ENCODE results near the gene CENPN. TPM values are rescaled to one million over a fixed set of nuclear protein-coding genes. Genes with fewer than 3 reads are reported as not detected.

The CENPN gene
- total and polyA plus RNA-seq, 2 of the 8 experiments (the other 6 are each of a cell fraction or from before 2014, with no cell fraction given): 32.8 to 67.0 TPM

DNA sequence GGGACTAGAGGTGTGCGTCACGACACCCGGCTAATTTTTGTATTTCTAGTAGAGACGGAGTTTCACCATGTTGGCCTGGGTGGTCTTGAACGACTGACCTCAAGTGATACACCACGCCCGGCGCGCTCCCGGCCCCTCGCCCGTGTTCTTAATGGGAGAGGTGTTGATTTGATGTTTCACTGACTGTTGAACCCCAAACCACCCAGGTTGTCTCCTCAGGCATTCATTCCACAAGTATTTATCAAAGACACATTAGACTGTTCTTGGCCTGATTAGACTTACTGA is 1.4 kb downstream of the CENPN start:
- Histone ChIP-seq H4K91ac (replicated peaks; ENCODE audit: insufficient read length, low read length) (no peak overlapping the region), H3K27me3 (replicated peaks in 1 of 4; ENCODE audit: control insufficient read depth in 3 of 4, extremely low read depth in 1 of 4, insufficient read depth in 3 of 4, low read length in 3 of 4) (no peaks in the 10 kb centered on the region), H2BK12ac (ENCODE audit: low read depth, low read length) (no peak overlapping the region; the same call in 1 of the 2 replicates), H3K4me2 (ENCODE audit: insufficient read depth in 1 of 2, low read depth in 2 of 2, low read length in 2 of 2) (peak overlapping the region; percentile 61 to 93), H3K36me3 (ENCODE audit: control insufficient read depth in 2 of 4, insufficient read depth in 4 of 4, low read length in 3 of 4) (peaks cover 3 to 22% (median 13%) of the 10 kb centered on the region in 4 experiments; a peak in 6 of 8 replicates), H4K8ac (ENCODE audit: extremely low read depth, insufficient read depth, low read length) (peak overlapping the region; percentile 48; the same call in 1 of the 2 replicates), H4K20me1 (replicated peaks in 1 of 2; ENCODE audit: control insufficient read depth in 1 of 2, insufficient read depth in 2 of 2, low read length in 2 of 2) (peaks cover 2 to 12% of the 10 kb centered on the region in 2 experiments), H2BK5ac (ENCODE audit: low read depth, low read length) (no peak overlapping the region), H3K14ac (ENCODE audit: insufficient read length) (no peak overlapping the region), H3K9ac (replicated peaks in 1 of 4; ENCODE audit: extremely low read depth in 1 of 4, low read depth in 3 of 4, low read length in 3 of 4) (peak overlapping the region in 1 of 4 experiments; percentile 2; a peak in 1 of 7 replicates), H2BK120ac (replicated peaks; ENCODE audit: low read depth, low read length) (no peak overlapping the region), H2BK15ac (ENCODE audit: low read length) (no peak overlapping the region), H2AFZ (ENCODE audit: low read length) (no peak overlapping the region), H3K4me3 (ENCODE audit: extremely low read depth in 1 of 4, insufficient read depth in 2 of 4, low read depth in 3 of 4, low read length in 4 of 4) (peak overlapping the region in 2 of 4 experiments; percentile 82 to 98; a peak in 3 of 8 replicates), H3K4me1 (replicated peaks in 1 of 4; ENCODE audit: control insufficient read depth in 3 of 4, insufficient read depth in 4 of 4, low read length in 3 of 4) (peaks cover 0 to 9% (median 2%) of the 10 kb centered on the region in 4 experiments; a peak in 2 of 7 replicates), H3K79me1 (ENCODE audit: low read depth, low read length) (peaks cover 4% of the 10 kb centered on the region; the same call in 1 of the 2 replicates), H3K79me2 (ENCODE audit: control insufficient read depth in 1 of 2, insufficient read depth in 2 of 2, low read length in 2 of 2) (peaks cover 19 to 68% of the 10 kb centered on the region in 2 experiments), H3K23ac (ENCODE audit: insufficient read length) (no peak overlapping the region), H2BK20ac (ENCODE audit: low read length) (no peak overlapping the region), H3K56ac (replicated peaks; ENCODE audit: insufficient read length, low read depth, low read length) (no peak overlapping the region), H4K5ac (ENCODE audit: insufficient read length, low read depth, low read length) (no peak overlapping the region), H3K18ac (ENCODE audit: extremely low read depth, low read length) (no peak overlapping the region), H2AK5ac (ENCODE audit: low read depth, low read length) (no peak overlapping the region), H3K23me2 (ENCODE audit: low read depth, low read length) (peaks cover 6% of the 10 kb centered on the region; the same call in 1 of the 2 replicates), H3K27ac (ENCODE audit: low read depth, low read length) (no peak overlapping the region), H3K4ac (replicated peaks; ENCODE audit: insufficient read length, low read depth, low read length) (no peak overlapping the region), H3K9me3 (ENCODE audit: insufficient read depth in 2 of 2, low read depth in 1 of 2, low read length in 1 of 2) (no peaks in the 10 kb centered on the region)
- FAIRE-seq (no peak), DNase-seq (ENCODE audit: low read depth in 1 of 2, low spot score in 2 of 2) (no peak)
- TF ChIP-seq CEBPB (IDR thresholded peaks at IDR 0.05; ENCODE audit: low read depth, low read length) (no peak), NANOG (IDR thresholded peaks at IDR 0.05; ENCODE audit: insufficient read depth, low read depth, low read length, poor library complexity, severe bottlenecking) (no peak), SUZ12 (IDR thresholded peaks at IDR 0.05; ENCODE audit: low read length) (no peak), HDAC6 (IDR thresholded peaks at IDR 0.05; ENCODE audit: low read depth, low read length) (no peak)
- POLR2A ChIA-PET (ENCODE audit: partially characterized antibody): interaction anchor here (1.0 to 3.1 kb wide), 3 partner anchors 27 to 76 kb away, joined by 3 to 24 read pairs (median 4); partner anchors contain the start of gene ATMIN
- CTCF ChIA-PET (ENCODE audit: partially characterized antibody): interaction anchor here (1.5 kb wide), 1 partner anchor 26 kb away, joined by 4 read pairs; no protein-coding TSS in a partner anchor
- 89% methylated on average over 12 of the region's 12 CpGs; no CpG with 5 or more reads in 1 of the 2 experiments for whole genome bisulfite sequencing, 2 experiments (ENCODE audit: extremely low coverage in 1 of 2, insufficient coverage in 1 of 2, insufficient read length in 1 of 2, insufficient replicate concordance in 2 of 2, low coverage in 1 of 2, low lambda C conversion rate in 2 of 2, missing lambda C conversion rate in 1 of 2)
